LHCN-M2 (cell line): ENCODE data around the gene TMPRSS9. TPM values are rescaled to one million over a fixed set of nuclear protein-coding genes. Genes with fewer than 3 reads are reported as not detected.
"Not testable (repeated sequence)": the region's sequence is repeated elsewhere in the genome, so short reads cannot be mapped to it uniquely, and the experiment has no call there.

ENCODE experiments used
- DNase-seq: peaks from one replicate; pipeline ENCODE4 v3.0.0-alpha.2; 2012; ENCODE audit warnings: low read depth
- total RNA-seq: library from RNA; depleted of rRNA; stranded (reverse); fragments of >200 nt; gene quantifications from 2 replicates; pipeline ENCODE4 v1.2.3, GENCODE V29; 2014; rRNA removed

TMPRSS9 gene
- total RNA-seq, 1 experiment from 2014 or later, result not detected

DNA sequence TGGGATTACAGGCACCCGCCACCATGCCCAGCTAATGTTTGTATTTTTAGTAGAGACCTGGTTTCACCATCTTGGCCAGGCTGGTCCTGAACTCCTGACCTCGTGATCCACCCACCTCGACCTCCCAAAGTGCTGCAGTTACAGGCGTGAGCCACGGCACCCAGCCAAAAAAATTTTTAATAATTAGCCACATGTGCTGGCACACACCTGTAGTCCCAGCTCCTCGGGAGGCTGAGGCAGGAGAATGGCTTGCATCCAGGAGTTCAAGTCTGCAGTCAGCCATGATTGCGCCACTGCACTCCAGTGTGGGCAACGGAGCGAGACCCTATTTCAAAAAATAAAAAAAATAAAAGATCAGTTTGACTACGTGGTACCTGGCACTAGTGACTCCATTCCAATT, 98.7 kb downstream of the TMPRSS9 start:
- not testable (repeated sequence) for DNase-seq

DNA sequence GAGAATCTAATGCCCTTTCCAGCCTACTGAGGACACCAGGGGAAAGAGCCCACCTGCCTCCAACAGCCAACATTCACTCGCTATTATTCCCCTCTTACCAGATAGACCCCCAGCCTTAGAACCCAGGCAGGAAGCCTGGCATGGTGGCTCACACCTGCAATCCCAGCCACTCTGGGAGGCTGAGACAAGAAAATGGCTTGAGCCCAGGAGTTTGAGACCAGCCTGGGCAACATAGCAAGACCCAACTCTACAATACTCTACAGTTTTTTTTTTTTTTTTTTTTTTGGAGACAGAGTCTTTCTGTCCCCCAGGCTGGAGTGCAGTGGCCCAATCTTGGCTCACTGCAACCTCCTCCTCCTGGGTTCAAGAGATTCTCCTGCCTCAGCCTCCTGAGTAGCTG, 100.2 kb downstream of the TMPRSS9 start:
- DNase-seq, result no peak

DNA sequence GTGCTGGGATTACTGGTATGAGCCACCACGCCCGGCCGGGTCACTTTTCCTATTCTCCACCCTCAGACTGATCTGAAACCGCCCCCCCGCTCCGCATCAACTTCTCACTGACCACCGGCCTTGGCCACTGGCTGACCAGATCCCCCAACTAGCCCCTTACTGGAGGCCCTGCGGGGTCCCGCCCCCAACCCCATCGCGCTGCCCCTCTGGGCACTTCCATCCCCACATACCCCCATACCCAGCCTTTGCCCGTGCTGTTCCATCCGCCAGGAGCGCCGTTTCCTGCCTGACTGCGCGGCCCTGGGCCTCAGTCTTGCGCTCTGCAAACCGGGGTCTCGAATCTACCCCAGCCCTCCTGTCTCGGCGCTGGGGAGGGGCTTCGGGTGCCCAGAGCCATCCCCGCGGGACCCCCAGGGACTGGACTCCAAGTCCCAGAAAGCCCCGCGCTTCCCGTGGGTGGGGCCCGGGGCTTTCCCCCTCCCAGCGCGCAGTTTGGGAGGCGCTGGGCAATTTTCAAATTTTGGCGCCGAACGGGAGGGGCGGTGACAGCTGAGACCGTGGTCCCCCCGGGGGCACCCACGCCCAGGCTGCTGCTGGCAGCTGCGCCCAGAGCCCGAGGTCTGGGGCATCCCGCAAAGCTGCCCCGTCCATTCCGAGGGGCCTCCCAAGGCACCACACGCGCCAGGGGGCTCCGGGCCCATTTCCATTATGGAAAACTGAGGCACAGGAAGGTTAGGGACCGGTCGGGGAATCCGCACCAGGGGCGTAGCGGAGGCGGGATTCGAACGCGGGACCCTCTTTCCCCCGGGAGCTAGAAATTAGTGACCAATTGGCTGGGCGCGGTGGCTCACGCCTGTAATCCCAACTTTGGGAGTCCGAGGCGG, 101.9 kb downstream of the TMPRSS9 start:
- DNase-seq, result peak; percentile 92

DNA sequence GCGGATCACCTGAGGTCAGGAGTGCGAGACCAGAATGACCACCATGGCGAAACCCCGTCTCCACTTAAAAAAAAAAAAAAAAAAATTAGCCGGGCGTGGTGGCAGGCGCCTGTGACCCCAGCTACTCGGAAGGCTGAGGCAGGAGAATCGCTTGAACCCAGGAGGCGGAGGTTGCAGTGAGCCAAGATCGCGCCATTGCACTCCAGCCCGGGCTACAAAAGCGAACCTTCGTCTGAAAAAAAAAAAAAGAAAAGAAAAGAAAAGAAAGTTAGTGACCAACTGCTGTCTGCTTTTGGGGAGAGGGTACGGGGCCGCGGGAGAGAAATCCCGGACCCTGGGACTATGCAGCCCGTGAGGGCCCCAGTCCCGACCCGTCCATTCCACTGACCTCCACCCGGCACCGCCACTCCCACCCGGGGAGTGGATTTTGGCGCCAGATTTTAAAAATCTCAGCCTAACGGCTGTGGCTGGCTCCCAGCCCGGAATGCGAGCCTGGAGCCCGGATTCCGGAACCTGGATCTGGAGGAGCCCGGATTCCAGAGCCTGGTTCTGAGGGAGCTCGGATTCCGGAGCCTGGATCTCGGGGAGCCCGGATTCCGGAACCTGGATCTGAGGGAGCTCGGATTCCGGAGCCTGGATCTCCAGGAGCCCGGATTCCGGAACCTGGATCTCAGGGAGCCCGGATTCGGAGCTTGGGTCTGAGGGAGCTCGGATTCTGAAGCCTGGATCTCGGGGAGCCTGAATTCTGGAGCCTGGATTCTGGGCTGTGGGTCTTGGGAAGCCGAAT, 102.8 kb downstream of the TMPRSS9 start:
- peak; percentile 99 for DNase-seq

DNA sequence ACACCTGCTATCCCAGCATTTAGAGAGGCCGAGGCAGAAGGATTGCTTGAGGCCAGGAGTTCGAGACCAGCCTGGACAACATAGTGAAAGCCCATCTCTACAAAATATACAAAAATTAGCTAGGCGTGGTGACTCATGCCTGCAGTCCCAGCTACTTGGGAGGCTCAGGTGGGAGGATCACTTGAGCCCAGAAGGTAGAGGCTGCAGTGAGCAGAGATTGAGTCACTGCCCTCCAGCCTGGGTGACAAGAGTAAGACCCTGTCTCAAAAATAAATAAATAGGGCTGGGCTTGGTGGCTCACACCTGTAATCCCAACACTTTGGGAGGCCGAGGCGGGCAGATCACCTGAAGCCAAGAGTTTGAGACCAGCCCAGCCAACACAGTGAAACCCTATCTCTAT, 103.6 kb downstream of the TMPRSS9 start:
- DNase-seq, result not testable (repeated sequence)

DNA sequence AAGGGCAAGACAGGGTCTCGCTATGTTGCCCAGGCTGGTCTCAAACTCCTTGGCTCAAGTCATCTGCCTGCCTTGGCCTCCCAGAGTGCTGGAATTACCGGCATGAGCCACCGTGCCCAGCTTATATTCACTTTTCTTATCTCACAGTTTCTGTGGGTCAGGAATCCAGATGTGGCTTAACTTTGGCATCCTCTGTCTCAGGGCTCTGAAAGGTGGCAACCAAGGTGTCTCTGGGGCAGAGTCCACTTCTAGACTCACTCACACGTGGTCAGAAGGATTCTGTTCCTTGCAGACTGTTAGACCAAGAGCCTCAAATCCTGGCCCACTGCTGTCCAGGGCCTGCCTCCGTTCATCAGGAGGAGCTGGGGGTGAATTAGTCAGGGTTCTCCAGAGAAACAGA, 104.3 kb downstream of the TMPRSS9 start:
- no peak for DNase-seq

DNA sequence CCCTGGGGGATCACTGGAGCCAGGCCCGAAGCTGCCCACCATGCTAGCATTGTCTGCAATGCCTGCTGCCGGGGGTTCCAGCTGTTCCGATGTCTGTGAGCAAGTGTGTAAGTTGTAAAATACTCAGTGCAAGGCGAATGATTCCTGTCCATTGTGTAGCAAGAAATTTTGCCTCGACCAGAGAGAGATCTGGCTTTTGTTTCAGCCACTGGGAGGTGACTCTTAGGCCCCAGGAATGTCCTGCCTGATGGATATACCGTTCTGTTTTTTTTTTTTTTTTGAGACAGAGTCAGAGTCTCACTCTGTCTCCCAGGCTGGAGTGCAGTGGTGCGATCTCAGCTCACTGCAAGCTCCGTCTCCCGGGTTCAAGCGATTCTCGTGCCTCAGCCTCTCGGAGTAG, 108.5 kb downstream of the TMPRSS9 start:
- DNase-seq, result no peak

DNA sequence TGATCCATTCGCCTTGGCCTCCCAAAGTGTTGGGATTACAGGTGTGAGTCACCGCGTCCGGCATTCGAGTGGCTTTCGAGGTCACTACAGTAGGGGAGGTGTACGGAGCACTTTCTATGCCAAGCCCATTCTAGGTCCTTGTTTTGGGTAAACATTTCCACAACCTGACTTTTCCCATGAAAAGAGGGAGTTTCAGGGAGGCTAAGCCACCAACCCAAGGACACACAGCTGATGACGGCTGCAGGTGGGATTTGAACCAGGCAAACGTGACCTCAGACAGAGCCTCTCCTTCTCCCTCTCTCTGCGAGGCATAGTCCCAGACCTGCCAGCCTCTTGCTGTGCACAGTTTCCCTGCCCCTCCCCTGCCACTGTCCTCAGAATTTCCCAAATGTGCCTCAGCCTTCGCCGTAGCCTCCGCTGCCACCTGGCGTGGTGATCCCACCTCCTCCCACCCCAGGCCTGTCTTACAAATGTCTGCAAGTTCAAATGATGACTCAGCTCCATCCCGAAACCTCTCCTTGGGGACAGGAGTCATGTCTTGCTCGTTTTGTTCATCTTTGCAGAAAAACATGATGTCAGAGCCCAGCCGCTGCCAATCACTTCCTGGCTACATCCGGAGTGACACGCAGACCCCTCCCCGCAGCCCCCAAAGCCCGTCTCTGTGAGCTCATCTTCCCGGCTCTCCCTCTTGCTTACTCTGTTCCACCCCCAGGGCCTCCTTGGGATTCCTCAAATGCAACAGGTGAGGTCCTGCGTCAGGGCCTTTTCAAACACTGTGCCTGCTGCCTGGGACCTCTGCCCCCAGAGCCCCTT, 109.2 kb downstream of the TMPRSS9 start:
- peak; percentile 92 for DNase-seq

DNA sequence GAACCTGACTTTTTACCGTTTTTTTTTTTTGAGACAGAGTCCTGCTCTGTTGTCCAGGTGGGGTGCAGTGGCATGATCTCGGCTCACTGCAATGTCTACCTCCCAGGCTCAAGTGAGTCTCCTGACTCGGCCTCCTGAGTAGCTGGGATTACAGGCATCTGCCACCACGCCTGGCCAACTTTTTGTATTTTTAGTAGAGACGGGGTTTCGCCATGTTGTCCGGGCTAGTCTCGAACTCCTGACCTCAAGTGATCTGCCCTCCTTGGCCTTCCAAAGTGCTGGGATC, 109.8 kb downstream of the TMPRSS9 start:
- not testable (repeated sequence) for DNase-seq

DNA sequence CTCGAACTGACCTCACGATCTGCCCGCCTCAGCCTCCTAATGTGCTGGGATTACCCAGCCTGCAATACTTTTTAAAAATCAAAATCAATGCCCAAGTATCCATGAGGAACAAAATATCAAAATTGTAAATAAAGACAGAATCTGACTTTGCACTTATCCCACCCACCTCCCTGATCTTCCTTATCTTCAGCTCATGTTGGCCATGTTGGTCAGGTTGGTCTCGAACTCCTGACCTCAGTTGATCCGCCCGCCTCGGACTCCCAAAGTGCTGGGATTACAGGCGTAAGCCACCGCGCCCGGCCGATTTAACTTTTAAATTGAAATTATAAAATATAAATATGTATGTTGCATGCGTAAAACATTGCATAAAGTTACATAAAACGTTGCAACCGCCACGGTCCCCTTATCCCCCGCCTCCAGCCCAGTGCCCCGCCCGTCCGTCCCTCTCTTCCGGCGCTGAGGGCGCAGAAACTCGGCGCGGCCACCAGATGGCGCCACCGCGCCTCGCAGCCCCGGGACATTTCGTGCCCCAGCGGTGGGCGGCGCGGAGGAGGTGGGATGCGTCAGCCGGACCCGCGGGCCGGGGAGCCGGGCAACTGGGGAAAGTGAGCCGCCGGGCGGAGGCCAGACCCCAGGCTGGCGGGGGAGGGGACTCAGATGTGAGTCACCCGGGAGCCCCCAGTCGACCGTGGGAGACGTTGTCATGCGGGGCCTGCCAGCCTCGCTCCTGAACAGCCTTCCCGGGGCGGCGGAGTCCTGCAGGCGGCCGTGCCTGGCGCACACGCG, 114.4 kb downstream of the TMPRSS9 start:
- DNase-seq, result peak; percentile 84

DNA sequence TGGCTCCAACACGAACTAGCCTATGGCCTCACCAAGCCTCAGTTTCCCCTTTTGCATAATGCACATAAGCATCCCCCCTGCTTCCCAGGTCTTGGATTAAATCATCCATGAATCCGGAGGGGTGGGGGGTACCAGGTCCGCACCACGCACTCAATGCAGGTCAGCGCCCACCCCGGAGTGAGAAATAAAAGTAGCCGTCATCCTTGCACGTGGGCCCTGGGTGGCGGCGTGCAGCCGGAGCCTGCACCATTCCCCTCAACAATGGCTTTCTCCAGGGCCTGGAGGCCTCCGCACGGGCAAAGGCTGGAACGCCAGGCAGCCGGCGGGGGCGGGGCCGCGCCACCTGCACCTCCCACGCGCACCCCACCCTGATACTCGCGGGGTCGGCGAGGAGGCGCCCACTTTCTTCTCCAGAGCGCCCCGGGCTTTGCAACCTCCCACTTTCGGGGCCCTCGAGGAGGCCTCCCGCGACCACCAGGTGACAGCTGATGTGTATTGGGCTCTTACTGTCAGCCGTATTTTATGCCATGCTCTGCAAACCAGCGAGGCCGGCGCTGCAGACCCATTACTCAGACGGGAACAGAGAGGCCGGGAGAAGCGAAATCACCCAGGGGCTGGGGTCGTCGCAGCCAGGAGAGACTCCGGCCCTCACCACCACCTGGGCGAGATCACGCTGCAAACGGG, 115.1 kb downstream of the TMPRSS9 start:
- DNase-seq, result peak; percentile 63

Other genes starting within 250 kb of the TMPRSS9 start
- 112 and 125 TPM in 2 replicates for gene AP3D1, start 208.7 kb upstream of the TMPRSS9 start, total RNA-seq
- 7.4 and 7.5 TPM in 2 replicates for gene DOT1L, start 196.3 kb upstream of the TMPRSS9 start, total RNA-seq
- 92.4 and 100 TPM in 2 replicates for gene PLEKHJ1, start 123.9 kb upstream of the TMPRSS9 start, total RNA-seq
- gene SF3A2, start 123.4 kb upstream of the TMPRSS9 start, total RNA-seq, result 31.7 and 41.6 TPM in 2 replicates
- gene AMH, start 110.9 kb upstream of the TMPRSS9 start, total RNA-seq, result 13.8 and 14.1 TPM in 2 replicates
- 219 TPM in 2 replicates for gene JSRP1, start 103.8 kb upstream of the TMPRSS9 start, total RNA-seq
- 0.19 and 0.63 TPM in 2 replicates for gene PEAK3, start 78.1 kb upstream of the TMPRSS9 start, total RNA-seq
- gene LINGO3, start 52.1 kb upstream of the TMPRSS9 start, total RNA-seq, result not detected in 2 replicates
- gene LSM7, start 31.7 kb upstream of the TMPRSS9 start, total RNA-seq, result 195 and 198 TPM in 2 replicates
- 25.3 and 26.1 TPM in 2 replicates for gene SPPL2B, start 31.6 kb upstream of the TMPRSS9 start, total RNA-seq
- 47.1 and 52.9 TPM in 2 replicates for gene TIMM13, start 67.3 kb downstream of the TMPRSS9 start, total RNA-seq
- gene LMNB2, start 96.7 kb downstream of the TMPRSS9 start, total RNA-seq, result 261 TPM in 2 replicates
- 42.6 and 49.8 TPM in 2 replicates for gene GADD45B, start 115.9 kb downstream of the TMPRSS9 start, total RNA-seq